WERI-Rb-1 (cell line): ENCODE results near the gene LRRTM4.

Experiments
- DNase-seq: peaks from one replicate; pipeline ENCODE4 v3.0.0-alpha.2; 2020
- H3K27ac ChIP-seq: fragments of 250-450 bp; sonication (Bioruptor Pico); 2 replicates; pipeline ENCODE4 v1.5.1; 2020; ENCODE audit warnings: mild to moderate bottlenecking, moderate library complexity
- H3K27me3 ChIP-seq: fragments of 250-450 bp; sonication (Bioruptor Pico); 2 replicates; pipeline ENCODE4 v1.5.1; 2021; ENCODE audit warnings: mild to moderate bottlenecking, low read depth, moderate library complexity; ENCODE audit not compliant: insufficient read depth, severe bottlenecking
- H3K36me3 ChIP-seq: fragments of 250-450 bp; sonication (Bioruptor Pico); 2 replicates; pipeline ENCODE4 v1.5.1; 2020; ENCODE audit warnings: mild to moderate bottlenecking, moderate library complexity
- H3K4me3 ChIP-seq: 2 replicates; pipeline ENCODE4 v1.5.1; 2011; ENCODE audit warnings: low read depth, mild to moderate bottlenecking, control low read depth, low read length
- H3K9me3 ChIP-seq: fragments of 250-450 bp; sonication (Bioruptor Pico); 2 replicates; pipeline ENCODE4 v1.5.1; 2021; ENCODE audit warnings: mild to moderate bottlenecking, moderate library complexity; ENCODE audit not compliant: severe bottlenecking
- CTCF ChIP-seq: IDR thresholded peaks from 2 replicates; pipeline ENCODE4 v1.5.1; 2011; ENCODE audit warnings: low read depth, mild to moderate bottlenecking, control low read depth, inconsistent platforms, low read length

Gene LRRTM4

DNA sequence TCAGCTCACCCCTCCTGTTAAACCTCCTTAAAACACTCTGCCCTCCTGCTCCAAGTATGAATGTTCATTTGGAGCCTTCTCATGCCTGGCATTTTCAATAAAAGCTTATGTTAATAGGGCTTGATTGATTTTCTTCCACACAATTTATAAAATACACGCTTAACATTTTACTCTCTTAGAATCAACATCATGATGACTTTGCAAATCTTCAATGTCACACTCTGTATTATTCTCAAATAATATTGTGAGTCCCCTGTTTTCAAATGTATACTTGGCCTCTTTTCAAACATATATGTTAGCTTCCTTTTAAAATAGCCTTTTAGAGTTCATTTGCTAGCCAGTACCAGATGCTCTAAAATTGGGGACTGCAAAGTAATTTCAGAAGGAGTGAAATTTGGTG is 520.3 kb downstream of the LRRTM4 start:
- DNase-seq = no peak
- Histone ChIP-seq H3K27ac (no peak overlapping the region), H3K4me3 (no peak overlapping the region), H3K27me3 (no peaks in the 10 kb centered on the region), H3K36me3 (no peaks in the 10 kb centered on the region), H3K9me3 (no peaks in the 10 kb centered on the region)
- no peak for TF ChIP-seq CTCF

DNA sequence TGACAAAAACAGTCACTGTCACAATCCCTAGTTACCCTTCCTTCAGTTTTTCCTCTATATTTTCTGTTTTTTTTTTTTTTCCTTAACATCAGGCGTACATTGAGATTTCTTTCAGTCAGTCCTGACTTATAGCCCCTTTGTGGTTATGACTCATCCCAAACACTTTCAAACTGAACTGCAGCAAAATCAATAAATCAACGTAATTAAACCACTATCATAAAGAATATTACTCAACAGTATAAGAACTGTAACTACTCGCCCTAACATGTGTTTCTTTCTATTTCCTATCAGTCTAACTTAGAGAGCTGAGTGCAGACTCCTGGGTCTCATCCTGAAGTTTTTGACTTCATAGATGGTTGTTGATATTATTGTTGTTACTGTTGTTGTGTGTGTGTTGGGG is 523.5 kb downstream of the LRRTM4 start:
- no peak for TF ChIP-seq CTCF
- DNase-seq = no peak
- Histone ChIP-seq H3K4me3 (no peak overlapping the region), H3K27me3 (no peaks in the 10 kb centered on the region), H3K36me3 (no peaks in the 10 kb centered on the region), H3K27ac (no peak overlapping the region), H3K9me3 (no peaks in the 10 kb centered on the region)

- TF ChIP-seq CTCF = no peak
- DNase-seq = peak; percentile 16
- H3K4me3 ChIP-seq = no peak overlapping the region
- H3K27ac ChIP-seq = no peak overlapping the region
- no peaks in the 10 kb centered on the region for H3K27me3 ChIP-seq
- no peaks in the 10 kb centered on the region for H3K36me3 ChIP-seq
- no peaks in the 10 kb centered on the region for H3K9me3 ChIP-seq
Observed at GRCh38 chr2:76998152-76998551, 524.0 kb downstream of the LRRTM4 start.

- H3K27ac ChIP-seq = no peak overlapping the region
- no peaks in the 10 kb centered on the region for H3K27me3 ChIP-seq
- no peaks in the 10 kb centered on the region for H3K9me3 ChIP-seq
- no peak for TF ChIP-seq CTCF
- no peak overlapping the region for H3K4me3 ChIP-seq
- no peaks in the 10 kb centered on the region for H3K36me3 ChIP-seq
- DNase-seq = no peak
Observed at GRCh38 chr2:76997296-76997695, 524.9 kb downstream of the LRRTM4 start.

- no peak for TF ChIP-seq CTCF
- Histone ChIP-seq H3K27ac (no peak overlapping the region), H3K9me3 (peaks cover 2% of the 10 kb centered on the region), H3K4me3 (no peak overlapping the region), H3K27me3 (no peaks in the 10 kb centered on the region), H3K36me3 (no peaks in the 10 kb centered on the region)
- no peak for DNase-seq
Observed at GRCh38 chr2:76985387-76986136, 536.6 kb downstream of the LRRTM4 start.

DNA sequence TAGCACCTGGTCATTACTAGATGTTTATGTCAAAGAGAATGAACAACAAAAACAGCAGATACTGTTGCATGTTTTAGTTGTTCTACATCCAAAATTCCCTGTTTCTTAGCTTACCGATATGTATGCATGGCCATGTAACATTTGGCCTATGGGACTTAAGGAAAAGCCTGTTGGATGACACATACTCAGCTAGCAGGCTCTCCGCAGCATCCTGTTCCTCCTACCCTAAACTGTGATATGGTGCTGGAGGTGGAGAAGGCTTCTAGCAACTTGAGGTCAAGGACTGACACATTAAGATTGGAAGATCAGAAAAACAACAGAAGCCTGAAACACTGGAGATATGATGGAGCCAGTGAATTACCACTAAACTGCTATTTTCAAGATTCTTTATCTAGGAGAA is 537.8 kb downstream of the LRRTM4 start:
- no peak for DNase-seq
- Histone ChIP-seq H3K36me3 (no peaks in the 10 kb centered on the region), H3K9me3 (no peaks in the 10 kb centered on the region), H3K4me3 (no peak overlapping the region), H3K27me3 (no peaks in the 10 kb centered on the region), H3K27ac (no peak overlapping the region)
- TF ChIP-seq CTCF = no peak
